H9 (cell line): ENCODE results near the gene NPB. TPM values are rescaled to one million over a fixed set of nuclear protein-coding genes. Genes with fewer than 3 reads are reported as not detected.
A peak's percentile ranks its signal among the peaks of the same experiment; 100 is the strongest.

ENCODE experiments used
- DNase-seq: peaks from one replicate; pipeline ENCODE4 v3.0.0-alpha.2; 2017
- H2AFZ ChIP-seq: one replicate; pipeline ENCODE4 v1.6.1; 2013; ENCODE audit warnings: mild to moderate bottlenecking, low read length, control low read depth, moderate library complexity
- H2AK5ac ChIP-seq: 2 replicates; pipeline ENCODE4 v1.6.1; 2013; ENCODE audit warnings: low read length, control low read depth, mixed read lengths; ENCODE audit not compliant: insufficient read length
- H2BK120ac ChIP-seq: one replicate; pipeline ENCODE4 v1.6.1; 2013; ENCODE audit warnings: low read depth, mild to moderate bottlenecking, low read length, control low read depth, inconsistent platforms; ENCODE audit not compliant: poor library complexity, severe bottlenecking
- H2BK12ac ChIP-seq: 2 replicates; pipeline ENCODE4 v1.6.1; 2013; ENCODE audit warnings: low read length, control low read depth, mixed read lengths, low read depth; ENCODE audit not compliant: insufficient read length
- H2BK15ac ChIP-seq: 2 replicates; pipeline ENCODE4 v1.6.1; 2013; ENCODE audit warnings: low read depth, low read length, control low read depth
- H2BK20ac ChIP-seq: one replicate; pipeline ENCODE4 v1.6.1; 2013; ENCODE audit warnings: low read depth, mild to moderate bottlenecking, low read length, control low read depth, inconsistent platforms; ENCODE audit not compliant: poor library complexity, severe bottlenecking
- H2BK5ac ChIP-seq: 2 replicates; pipeline ENCODE4 v1.6.1; 2013; ENCODE audit warnings: low read length, control low read depth, mixed read lengths; ENCODE audit not compliant: insufficient read length
- H3K14ac ChIP-seq: 2 replicates; pipeline ENCODE4 v1.6.1; 2013; ENCODE audit warnings: low read length, control low read depth; ENCODE audit not compliant: insufficient read depth
- H3K18ac ChIP-seq: 2 replicates; pipeline ENCODE4 v1.6.1; 2013; ENCODE audit warnings: low read depth, mild to moderate bottlenecking, mixed read lengths, low read length, control low read depth; ENCODE audit not compliant: insufficient read length
- H3K23ac ChIP-seq: 2 replicates; pipeline ENCODE4 v1.6.1; 2013; ENCODE audit warnings: low read length, control low read depth, mixed read lengths, low read depth; ENCODE audit not compliant: insufficient read length
- H3K23me2 ChIP-seq: 2 replicates; pipeline ENCODE4 v1.6.1; 2013; ENCODE audit warnings: low read depth, mild to moderate bottlenecking, mixed read lengths, low read length, control low read depth; ENCODE audit not compliant: insufficient read length, poor library complexity, severe bottlenecking
- H3K27ac ChIP-seq: 2 replicates; pipeline ENCODE4 v1.5.1; 2013; ENCODE audit warnings: low read length, control low read depth, mixed read lengths, low read depth; ENCODE audit not compliant: insufficient read length
- H3K27me3 ChIP-seq: 2 replicates; pipeline ENCODE4 v1.6.1; 2013; ENCODE audit warnings: low read length, control low read depth, inconsistent platforms; ENCODE audit not compliant: insufficient read depth
- H3K4ac ChIP-seq: 2 replicates; pipeline ENCODE4 v1.6.1; 2013; ENCODE audit warnings: low read depth, mild to moderate bottlenecking, control low read depth, inconsistent platforms, low read length, moderate library complexity
- H3K4me1 ChIP-seq: 2 replicates; pipeline ENCODE4 v1.6.1; 2013; ENCODE audit warnings: low read length, control low read depth, inconsistent platforms; ENCODE audit not compliant: insufficient read depth
- H3K4me2 ChIP-seq: 2 replicates; pipeline ENCODE4 v1.6.1; 2013; ENCODE audit warnings: low read length, control low read depth, mixed read lengths; ENCODE audit not compliant: insufficient read length, insufficient read depth
- H3K56ac ChIP-seq: 2 replicates; pipeline ENCODE4 v1.6.1; 2013; ENCODE audit warnings: low read depth, mild to moderate bottlenecking, mixed read lengths, low read length, control low read depth; ENCODE audit not compliant: insufficient read length
- H3K79me1 ChIP-seq: 2 replicates; pipeline ENCODE4 v1.6.1; 2013; ENCODE audit warnings: low read depth, mild to moderate bottlenecking, moderate library complexity, low read length, control low read depth, inconsistent platforms; ENCODE audit not compliant: insufficient read depth, poor library complexity, severe bottlenecking
- H3K79me2 ChIP-seq: 2 replicates; pipeline ENCODE4 v1.6.1; 2013; ENCODE audit warnings: low read length, control low read depth, inconsistent platforms; ENCODE audit not compliant: insufficient read depth
- H3K9ac ChIP-seq: 2 replicates; pipeline ENCODE4 v1.6.1; 2013; ENCODE audit warnings: low read length, control low read depth, mixed read lengths; ENCODE audit not compliant: insufficient read length; ENCODE audit errors: extremely low read depth
- H3K9me3 ChIP-seq: one replicate; pipeline ENCODE4 v1.6.1; 2013; ENCODE audit warnings: low read depth, low read length, inconsistent platforms; ENCODE audit not compliant: control insufficient read depth
- H3T11ph ChIP-seq: one replicate; pipeline ENCODE4 v1.6.1; 2013; ENCODE audit warnings: mild to moderate bottlenecking, low read length, control low read depth, inconsistent platforms
- H4K20me1 ChIP-seq: one replicate; pipeline ENCODE4 v1.6.1; 2013; ENCODE audit not compliant: control insufficient read depth, insufficient read length, insufficient read depth
- H4K5ac ChIP-seq: 2 replicates; pipeline ENCODE4 v1.6.1; 2013; ENCODE audit warnings: low read depth, mild to moderate bottlenecking, mixed read lengths, low read length, control low read depth; ENCODE audit not compliant: insufficient read length
- H4K8ac ChIP-seq: replicated peaks from 2 replicates; pipeline ENCODE4 v1.6.1; 2013; ENCODE audit warnings: low read length, control low read depth, mixed read lengths, low read depth; ENCODE audit not compliant: insufficient read length
- H4K91ac ChIP-seq: 2 replicates; pipeline ENCODE4 v1.6.1; 2013; ENCODE audit warnings: low read depth, mild to moderate bottlenecking, moderate library complexity, mixed read lengths, low read length, control low read depth; ENCODE audit not compliant: insufficient read length
- H3K27ac Mint-ChIP-seq, 3 experiments: 2 replicates in 2 of 3; 3 replicates in 1 of 3; pipeline ENCODE4 v1.8.0; 2020 to 2021; ENCODE audit warnings: mixed read lengths in 3 of 3, mild to moderate bottlenecking in 1 of 3, moderate library complexity in 1 of 3
- H3K27me3 Mint-ChIP-seq: 2 replicates; pipeline ENCODE4 v1.8.0; 2021; ENCODE audit warnings: low read depth, mild to moderate bottlenecking, moderate library complexity, mixed read lengths
- H3K36me3 Mint-ChIP-seq, 3 experiments: 2 replicates in 2 of 3; 3 replicates in 1 of 3; pipeline ENCODE4 v1.8.0; 2020 to 2021; ENCODE audit warnings: low read depth in 3 of 3, mixed read lengths in 3 of 3; ENCODE audit not compliant: insufficient read depth in 1 of 3
- H3K4me1 Mint-ChIP-seq, 2 experiments: 2 replicates each; pipeline ENCODE4 v1.8.0; 2020; ENCODE audit warnings: mixed read lengths in 2 of 2
- H3K4me3 Mint-ChIP-seq, 2 experiments: 2 replicates in 1 of 2; 3 replicates in 1 of 2; pipeline ENCODE4 v1.8.0; 2020 to 2021; ENCODE audit warnings: mild to moderate bottlenecking in 2 of 2, mixed read lengths in 2 of 2, moderate library complexity in 1 of 2
- H3K9me3 Mint-ChIP-seq, 2 experiments: 2 replicates in 1 of 2; 3 replicates in 1 of 2; pipeline ENCODE4 v1.8.0; 2020; ENCODE audit warnings: mild to moderate bottlenecking in 2 of 2, mixed read lengths in 2 of 2, moderate library complexity in 1 of 2
- CTCF ChIP-seq: fragments of 200-600 bp; sonication (generic); conservative IDR thresholded peaks from 3 replicates; pipeline ENCODE4 v1.8.0; 2021; ENCODE audit warnings: antibody characterized with exemption, mild to moderate bottlenecking
- WGBS: extraction: QIAGEN DNeasy Blood & Tissue Kit; methylation state at CpG from one replicate; pipeline ENCODE4 v1.1.7; 2013; ENCODE audit warnings: missing lambda C conversion rate, low lambda C conversion rate, mixed read lengths; ENCODE audit not compliant: insufficient read length; ENCODE audit errors: extremely low coverage; 5-methylcytosine and 5-hydroxymethylcytosine counted together
- total RNA-seq: library from RNA; stranded (reverse); gene quantifications from 2 replicates; pipeline ENCODE4 v1.2.1, GENCODE V29; 2021

Gene NPB
- total RNA-seq, 1 experiment from 2014 or later, result 2.1 TPM

GRCh38 chr17:81907219-81908145 is 5.4 kb downstream of the NPB start:
- H4K20me1 ChIP-seq, result no peaks in the 10 kb centered on the region
- TF ChIP-seq CTCF, result peak; percentile 15; the same call in 2 of the 3 replicates
- H3K9me3 ChIP-seq, result no peaks in the 10 kb centered on the region
- no peak overlapping the region for H3K18ac ChIP-seq
- H2BK12ac ChIP-seq, result no peak overlapping the region
- H2BK5ac ChIP-seq, result no peak overlapping the region
- H3K9me3 Mint-ChIP-seq, result no peaks in the 10 kb centered on the region
- H3K27me3 ChIP-seq, result no peaks in the 10 kb centered on the region
- H2BK15ac ChIP-seq, result no peak overlapping the region
- peaks cover 7% of the 10 kb centered on the region for H3K23me2 ChIP-seq
- no peak overlapping the region for H2BK20ac ChIP-seq
- no peak overlapping the region for H3K14ac ChIP-seq
- H3T11ph ChIP-seq, result no peak overlapping the region
- H3K27ac ChIP-seq, result no peak overlapping the region
- no peak overlapping the region for H3K56ac ChIP-seq
- no peak overlapping the region for H3K4me3 Mint-ChIP-seq
- no peak overlapping the region for H3K27ac Mint-ChIP-seq
- no peaks in the 10 kb centered on the region; the same call in 1 of the 2 replicates for H3K27me3 Mint-ChIP-seq
- no peak overlapping the region for H4K8ac ChIP-seq
- H2AK5ac ChIP-seq, result no peak overlapping the region
- H3K4me1 Mint-ChIP-seq, result peaks cover 0 to 2% of the 10 kb centered on the region in 2 experiments; a peak in 2 of 4 replicates
- H3K9ac ChIP-seq, result no peak overlapping the region
- no peak overlapping the region for H3K23ac ChIP-seq
- H3K79me1 ChIP-seq, result no peaks in the 10 kb centered on the region
- H3K79me2 ChIP-seq, result no peaks in the 10 kb centered on the region
- no CpG with 5 or more reads among the region's 26 CpGs for WGBS
- H3K4me2 ChIP-seq, result no peak overlapping the region
- DNase-seq, result no peak
- H4K5ac ChIP-seq, result no peak overlapping the region
- H4K91ac ChIP-seq, result no peak overlapping the region
- H2AFZ ChIP-seq, result no peak overlapping the region
- H3K4me1 ChIP-seq, result no peaks in the 10 kb centered on the region
- no peak overlapping the region for H2BK120ac ChIP-seq
- H3K36me3 Mint-ChIP-seq, result peaks cover 0 to 12% (median 4%) of the 10 kb centered on the region in 3 experiments; a peak in 4 of 7 replicates
- no peak overlapping the region for H3K4ac ChIP-seq
